Stomach smooth muscle (tissue), 2 donors: Measurements from ENCODE around the gene GNB1.
"Not testable (repeated sequence)": the region's sequence is repeated elsewhere in the genome, so short reads cannot be mapped to it uniquely, and the experiment has no call there.

Experiments
- H3K27ac ChIP-seq: one replicate; pipeline ENCODE4 v1.7.0; 2013; ENCODE audit warnings: mild to moderate bottlenecking, low read length, inconsistent platforms
- H3K27me3 ChIP-seq, 2 donors: one replicate each; pipeline ENCODE4 v1.7.0; 2013; ENCODE audit warnings: low read length in 2 of 2; ENCODE audit not compliant: insufficient read depth in 2 of 2, control insufficient read depth in 1 of 2
- H3K36me3 ChIP-seq, 2 donors: one replicate each; pipeline ENCODE4 v1.7.0; 2013; ENCODE audit warnings: low read length in 2 of 2; ENCODE audit not compliant: control insufficient read depth in 2 of 2, insufficient read depth in 2 of 2
- H3K4me1 ChIP-seq: one replicate; pipeline ENCODE4 v1.7.0; 2013; ENCODE audit warnings: low read length; ENCODE audit not compliant: control insufficient read depth, insufficient read depth
- H3K4me3 ChIP-seq, 2 donors: one replicate each; pipeline ENCODE4 v1.7.0; 2013; ENCODE audit warnings: low read length in 2 of 2
- H3K9ac ChIP-seq, 2 donors: one replicate each; pipeline ENCODE4 v1.7.0; 2013; ENCODE audit warnings: low read length in 2 of 2, mild to moderate bottlenecking in 1 of 2
- H3K9me3 ChIP-seq, 2 donors: one replicate each; pipeline ENCODE4 v1.7.0; 2013; ENCODE audit warnings: low read length in 2 of 2; ENCODE audit not compliant: control insufficient read depth in 2 of 2
- donor health status: healthy.
- donor health status: Pancreatic carcinoma.

The GNB1 gene

DNA sequence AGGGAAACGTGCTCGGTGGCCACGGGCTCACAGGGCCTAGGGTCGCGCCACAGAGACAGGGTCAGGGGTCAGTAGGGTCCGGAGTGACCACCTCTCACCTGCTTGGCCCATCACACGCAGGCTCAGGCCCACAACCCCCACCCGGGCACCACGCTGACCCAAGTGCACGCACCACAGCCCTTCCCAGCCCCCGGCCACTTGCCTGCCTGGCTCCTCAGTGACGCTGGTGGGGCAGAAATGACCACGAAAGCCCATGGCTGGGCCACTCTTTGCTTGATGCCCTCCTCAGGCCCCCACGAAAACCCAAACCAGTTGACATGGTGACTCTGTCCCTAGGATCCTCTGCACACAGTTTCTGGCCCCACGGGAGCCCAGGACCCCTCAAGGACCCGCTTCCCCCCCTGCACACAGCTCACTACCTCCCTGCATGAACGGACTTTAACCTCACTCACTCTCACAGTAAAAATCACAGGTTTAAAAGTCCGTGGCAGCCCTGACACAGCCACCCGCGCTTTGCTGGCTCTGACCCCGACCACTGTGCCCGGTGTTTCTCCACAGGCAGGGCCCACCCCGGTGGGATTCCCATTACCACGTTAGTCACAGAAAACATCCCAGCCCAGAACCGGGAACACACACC, 133.3 kb downstream of the GNB1 start:
- peaks cover 44 to 45% of the 10 kb centered on the region in 2 donors for H3K36me3 ChIP-seq
- H3K27ac ChIP-seq, result no peak overlapping the region
- no peak overlapping the region for H3K9ac ChIP-seq
- H3K4me1 ChIP-seq, result peaks cover 5% of the 10 kb centered on the region
- H3K4me3 ChIP-seq, result no peak overlapping the region
- H3K27me3 ChIP-seq, result no peaks in the 10 kb centered on the region
- H3K9me3 ChIP-seq, result no peaks in the 10 kb centered on the region

- Histone ChIP-seq H3K4me3 (no peak overlapping the region), H3K9me3 (no peaks in the 10 kb centered on the region), H3K27ac (no peak overlapping the region), H3K36me3 (peaks cover 42 to 43% of the 10 kb centered on the region in 2 donors), H3K27me3 (no peaks in the 10 kb centered on the region), H3K4me1 (peaks cover 5% of the 10 kb centered on the region), H3K9ac (no peak overlapping the region)
Observed at GRCh38 chr1:1756661-1757421, 134.0 kb downstream of the GNB1 start.

DNA sequence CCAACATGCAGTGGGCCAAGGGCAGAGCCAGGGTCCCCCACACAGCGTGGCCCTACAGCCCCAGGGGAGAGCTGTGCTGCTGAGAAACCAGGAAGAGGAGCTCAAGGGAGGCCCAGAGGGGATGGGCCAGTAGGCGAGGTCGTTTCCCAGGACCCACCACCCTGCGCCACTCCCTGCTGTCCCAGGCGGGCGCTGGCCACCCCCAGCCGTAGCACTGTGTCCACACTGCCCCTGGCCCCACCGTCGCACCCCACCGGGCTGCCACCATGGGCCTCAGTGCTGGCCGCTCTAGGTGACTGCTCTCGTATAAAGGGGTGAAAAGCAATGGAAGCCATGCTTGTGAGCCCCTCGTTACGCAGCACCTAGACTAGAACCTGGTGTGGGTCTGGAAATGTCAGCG, 135.0 kb downstream of the GNB1 start:
- no peak overlapping the region for H3K4me3 ChIP-seq
- H3K9ac ChIP-seq, result no peak overlapping the region
- peaks cover 5% of the 10 kb centered on the region for H3K4me1 ChIP-seq
- no peaks in the 10 kb centered on the region for H3K27me3 ChIP-seq
- no peaks in the 10 kb centered on the region for H3K9me3 ChIP-seq
- no peak overlapping the region for H3K27ac ChIP-seq
- H3K36me3 ChIP-seq, result peaks cover 33 to 35% of the 10 kb centered on the region in 2 donors

DNA sequence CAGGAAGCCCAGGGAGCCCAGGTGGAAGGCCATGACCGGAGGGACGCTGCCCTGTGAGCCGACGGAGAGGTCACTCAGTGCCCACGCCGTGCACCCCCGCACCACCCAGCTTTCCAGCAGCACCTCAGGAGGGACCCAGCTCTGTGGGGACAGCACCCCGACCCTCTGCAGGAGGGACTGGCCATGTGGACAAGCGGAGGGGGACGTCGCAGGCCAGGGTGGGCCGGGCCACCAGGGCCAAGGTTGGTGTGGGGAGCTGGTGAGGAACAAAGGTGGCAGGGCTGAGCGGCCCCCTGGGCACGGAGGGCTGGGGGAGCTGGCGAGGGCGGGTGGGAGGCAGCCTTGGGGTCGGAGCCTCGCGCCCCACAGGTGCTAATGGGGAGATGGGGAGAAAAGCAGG, 135.5 kb downstream of the GNB1 start:
- peaks cover 5% of the 10 kb centered on the region for H3K4me1 ChIP-seq
- no peaks in the 10 kb centered on the region for H3K9me3 ChIP-seq
- H3K9ac ChIP-seq, result no peak overlapping the region
- no peaks in the 10 kb centered on the region for H3K27me3 ChIP-seq
- H3K36me3 ChIP-seq, result peaks cover 29 to 31% of the 10 kb centered on the region in 2 donors
- no peak overlapping the region for H3K4me3 ChIP-seq
- H3K27ac ChIP-seq, result no peak overlapping the region

DNA sequence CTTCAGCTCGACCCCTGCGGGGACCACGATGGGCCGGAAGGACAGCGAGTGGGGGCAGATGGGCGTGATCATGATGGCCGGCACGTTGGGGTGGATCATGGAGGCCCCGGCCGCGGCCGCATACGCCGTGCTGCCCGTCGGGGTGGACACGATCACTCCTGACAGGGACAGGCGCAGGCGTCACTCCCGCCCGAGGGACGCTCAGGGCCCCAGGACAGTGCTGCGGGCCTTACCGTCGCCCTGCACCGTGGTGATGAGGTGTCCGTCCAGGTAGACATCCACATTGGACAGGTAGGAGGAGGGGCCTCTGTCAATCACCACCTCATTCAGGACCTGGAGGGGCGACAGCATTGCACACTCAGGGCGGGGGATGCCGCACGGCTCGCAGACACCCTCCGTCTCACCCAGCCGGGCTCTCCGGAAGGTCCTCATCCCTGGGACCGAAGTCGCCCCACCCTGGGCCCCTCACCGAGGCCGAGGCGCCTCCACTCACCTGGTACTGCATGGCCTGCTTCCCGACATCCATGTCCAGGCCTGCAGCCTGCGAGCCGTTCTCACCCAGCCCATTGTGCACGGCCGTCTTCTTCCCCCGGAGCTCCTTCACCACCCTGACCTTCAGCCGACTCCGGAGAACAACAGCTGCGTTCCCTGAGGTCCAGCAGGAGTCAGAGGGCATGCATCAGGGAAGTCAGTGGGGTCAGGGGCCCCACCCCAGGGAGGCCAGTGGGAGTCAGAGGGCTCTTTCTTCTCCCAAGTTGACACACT, 136.7 kb downstream of the GNB1 start:
- Histone ChIP-seq H3K36me3 (peaks cover 24 to 26% of the 10 kb centered on the region in 2 donors), H3K4me1 (peaks cover 1% of the 10 kb centered on the region), H3K9me3 (no peaks in the 10 kb centered on the region), H3K9ac (no peak overlapping the region), H3K27ac (no peak overlapping the region), H3K4me3 (no peak overlapping the region), H3K27me3 (no peaks in the 10 kb centered on the region)

- H3K36me3 ChIP-seq, result peaks cover 22 to 24% of the 10 kb centered on the region in 2 donors
Observed at GRCh38 chr1:1753607-1754005, 137.3 kb downstream of the GNB1 start.

DNA sequence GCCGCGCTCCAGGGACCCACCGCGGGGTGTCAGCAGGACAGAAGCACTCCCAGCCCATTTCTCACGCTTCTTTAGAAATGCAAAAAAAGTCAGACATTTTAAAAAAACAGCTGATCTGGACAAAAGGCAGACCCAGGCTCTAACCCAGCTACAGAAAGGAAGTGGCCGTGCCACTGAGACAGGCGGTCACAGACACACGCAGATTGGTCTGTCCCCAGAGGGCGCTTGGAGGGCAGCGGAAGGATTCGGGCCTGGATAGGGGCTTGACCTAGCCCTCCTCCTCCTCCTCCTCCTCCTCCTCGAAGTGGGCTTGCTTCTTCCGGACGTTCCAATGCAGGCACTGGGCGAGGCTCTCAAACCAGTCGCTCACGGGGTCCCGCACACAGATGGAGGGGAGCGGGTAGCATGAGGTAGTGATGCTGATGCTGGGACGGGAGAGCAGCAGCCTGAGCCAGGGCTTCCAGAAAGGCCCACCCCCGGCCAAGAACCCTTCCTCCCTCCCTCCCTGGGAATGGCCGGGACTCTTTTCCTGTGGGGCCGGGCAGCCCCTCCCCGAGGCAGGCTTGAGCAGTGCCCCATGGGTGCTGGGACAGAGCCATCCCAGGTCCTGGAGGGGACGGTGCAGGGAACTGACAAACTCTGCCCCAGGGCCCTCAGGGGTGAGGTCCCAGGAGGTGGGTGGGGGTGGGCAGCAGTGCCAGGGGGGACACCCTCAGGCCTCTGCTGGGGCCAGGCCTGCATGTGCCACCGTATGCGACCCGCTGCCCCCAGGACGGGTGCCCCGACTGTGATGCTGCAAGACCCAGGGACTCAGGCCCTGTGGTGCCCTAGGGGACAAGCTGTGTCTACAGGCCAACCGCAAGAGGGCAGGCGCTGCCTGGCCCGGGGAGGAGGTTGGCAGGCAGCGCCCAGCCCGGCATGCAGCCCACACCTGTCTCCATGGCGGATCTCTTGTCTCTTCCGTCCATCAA, 138.0 kb downstream of the GNB1 start:
- peaks cover 17 to 24% of the 10 kb centered on the region in 2 donors for H3K36me3 ChIP-seq
- no peak overlapping the region for H3K9ac ChIP-seq
- no peaks in the 10 kb centered on the region for H3K9me3 ChIP-seq
- no peak overlapping the region for H3K27ac ChIP-seq
- H3K4me1 ChIP-seq, result no peaks in the 10 kb centered on the region
- no peak overlapping the region for H3K4me3 ChIP-seq
- H3K27me3 ChIP-seq, result no peaks in the 10 kb centered on the region

More at GRCh38 chr1:1753607-1754005, 137.3 kb downstream of the GNB1 start:
- H3K4me1 ChIP-seq, result no peaks in the 10 kb centered on the region
- no peak overlapping the region for H3K27ac ChIP-seq
- H3K9ac ChIP-seq, result no peak overlapping the region
- no peak overlapping the region for H3K4me3 ChIP-seq
- no peaks in the 10 kb centered on the region for H3K9me3 ChIP-seq
- no peaks in the 10 kb centered on the region for H3K27me3 ChIP-seq

DNA sequence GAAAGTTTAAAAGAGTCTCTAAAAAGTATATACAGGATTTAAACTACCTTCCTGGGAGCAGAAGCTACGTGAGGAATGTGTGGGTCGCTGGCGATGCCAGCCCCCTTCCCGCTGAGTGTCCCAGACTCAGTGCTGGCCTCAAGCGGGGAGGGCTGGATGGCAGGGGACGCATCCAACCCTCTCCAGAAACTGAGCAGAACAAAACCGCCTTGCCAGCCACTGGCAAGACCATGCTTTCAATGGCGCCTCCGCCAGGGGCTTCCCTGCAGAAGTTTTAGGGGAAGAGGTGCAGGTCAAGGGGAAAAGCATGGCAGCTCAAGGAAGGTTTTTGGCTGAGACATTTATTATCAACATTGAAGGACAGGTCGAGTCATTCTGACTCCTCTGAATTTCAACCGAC, 138.7 kb downstream of the GNB1 start:
- no peak overlapping the region for H3K9ac ChIP-seq
- no peak overlapping the region for H3K27ac ChIP-seq
- H3K4me1 ChIP-seq, result no peaks in the 10 kb centered on the region
- H3K27me3 ChIP-seq, result no peaks in the 10 kb centered on the region
- no peaks in the 10 kb centered on the region for H3K9me3 ChIP-seq
- H3K4me3 ChIP-seq, result no peak overlapping the region
- peaks cover 17 to 24% of the 10 kb centered on the region in 2 donors for H3K36me3 ChIP-seq

GRCh38 chr1:1749941-1750340, 140.9 kb downstream of the GNB1 start:
- H3K36me3 ChIP-seq, H3K9ac ChIP-seq, H3K4me1 ChIP-seq, H3K27me3 ChIP-seq, H3K4me3 ChIP-seq, H3K9me3 ChIP-seq, H3K27ac ChIP-seq: not testable (repeated sequence)

DNA sequence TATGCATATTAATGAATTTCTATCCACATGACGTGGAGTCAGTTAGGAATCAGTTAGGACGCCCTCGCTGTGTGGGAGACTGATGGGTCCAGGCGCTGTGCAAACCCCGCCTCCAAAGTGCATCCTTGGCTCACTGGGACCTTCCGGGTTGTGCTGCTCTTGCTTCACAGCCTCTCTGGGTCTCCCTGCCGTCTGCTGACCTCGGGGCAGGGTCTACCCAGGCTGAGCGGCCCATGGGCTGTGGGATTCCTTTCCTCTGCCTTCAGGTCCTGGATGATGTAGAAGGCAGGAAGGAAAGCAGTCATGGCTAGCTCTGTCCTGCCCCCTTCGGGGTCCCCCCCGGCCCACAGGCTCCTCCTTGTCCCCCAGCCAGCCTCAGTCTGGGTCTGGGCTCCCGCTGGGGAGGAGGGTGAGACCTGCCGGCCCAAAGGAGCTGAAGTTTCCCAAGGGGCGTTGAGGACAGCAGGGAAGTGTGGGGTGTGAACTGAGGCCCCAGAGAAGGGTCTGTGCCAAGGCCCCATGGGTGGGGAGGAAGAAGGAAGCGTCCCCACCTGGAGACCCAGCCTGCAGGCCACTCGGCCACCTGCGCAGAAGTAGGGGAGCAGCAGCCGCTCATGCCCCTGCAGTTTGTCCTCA, 142.1 kb downstream of the GNB1 start:
- Histone ChIP-seq H3K4me1 (no peaks in the 10 kb centered on the region), H3K9me3 (no peaks in the 10 kb centered on the region), H3K9ac (no peak overlapping the region), H3K27me3 (no peaks in the 10 kb centered on the region), H3K36me3 (peaks cover 5 to 6% of the 10 kb centered on the region in 2 donors), H3K4me3 (no peak overlapping the region), H3K27ac (no peak overlapping the region)
